SH-SY5Y (cell line): ENCODE results near the gene SYNGAP1.

Source experiments
- GATA2 ChIP-seq: IDR thresholded peaks from 2 replicates; pipeline ENCODE4 v1.6.1; 2011; ENCODE audit warnings: mild to moderate bottlenecking, low read depth, low read length
- GATA3 ChIP-seq: IDR thresholded peaks from 2 replicates; pipeline ENCODE4 v1.6.1; 2011; ENCODE audit warnings: low read depth, mild to moderate bottlenecking, low read length, moderate library complexity

GRCh38 chr6:33410050-33410710 is 9.7 kb upstream of the SYNGAP1 start:
- no peak for TF ChIP-seq GATA3
- TF ChIP-seq GATA2: no peak
